Activated T-helper 1 cell treated with anti-CD3 and anti-CD28 coated beads, Interleukin-12 subunit alpha, Interleukin-12 subunit beta, Interleukin-2, Interleukin-4 antibody, amounts not matched to agents 30 ng/mL and 10 ng/mL and 1 ng/mL, durations not matched to agents 14 hours and 24 hours and 36 hours (primary cell): ENCODE measurements around the gene RARA. TPM values are rescaled to one million over a fixed set of nuclear protein-coding genes. Genes with fewer than 3 reads are reported as not detected.

Experiments
- DNase-seq: peaks from one replicate; pipeline ENCODE4 v3.0.0; 2021; ENCODE audit warnings: low spot score
- H3K27ac Mint-ChIP-seq: one replicate; pipeline ENCODE4 v1.8.0; 2021; ENCODE audit warnings: mild to moderate bottlenecking, mixed read lengths
- H3K27me3 Mint-ChIP-seq: one replicate; pipeline ENCODE4 v1.8.0; 2022; ENCODE audit warnings: mild to moderate bottlenecking, moderate library complexity, mixed read lengths; ENCODE audit not compliant: insufficient read depth
- H3K36me3 Mint-ChIP-seq: one replicate; pipeline ENCODE4 v1.8.0; 2021; ENCODE audit warnings: low read depth, mixed read lengths
- H3K4me1 Mint-ChIP-seq: one replicate; pipeline ENCODE4 v1.8.0; 2021; ENCODE audit warnings: low read depth, mixed read lengths
- H3K4me3 Mint-ChIP-seq: one replicate; pipeline ENCODE4 v1.8.0; 2021; ENCODE audit warnings: mild to moderate bottlenecking, moderate library complexity, mixed read lengths
- H3K9me3 Mint-ChIP-seq: one replicate; pipeline ENCODE4 v1.8.0; 2021; ENCODE audit warnings: mixed read lengths
- intact Hi-C: fragments of 100-400 bp; cut with micrococcal nuclease; formaldehyde crosslinking; loops from one replicate; pipeline ENCODE4 v1.15.1; 2024
- total RNA-seq: library from RNA; stranded (reverse); gene quantifications from 2 replicates; pipeline ENCODE4 v1.2.3, GENCODE V29; 2022

RARA gene
- total RNA-seq, 1 donor from 2014 or later: 19.9 TPM

- peak overlapping the region; percentile 80 for H3K27ac Mint-ChIP-seq
- H3K27me3 Mint-ChIP-seq: peaks cover 3% of the 10 kb centered on the region
- H3K9me3 Mint-ChIP-seq: no peaks in the 10 kb centered on the region
- DNase-seq: no peak
- no peaks in the 10 kb centered on the region for H3K36me3 Mint-ChIP-seq
- H3K4me3 Mint-ChIP-seq: peak overlapping the region; percentile 95
- peaks cover 90% of the 10 kb centered on the region for H3K4me1 Mint-ChIP-seq
- intact Hi-C loops: loop anchor here (5.0 to 10.0 kb wide), 2 partner anchors 549 to 1344 kb away; no protein-coding TSS in a partner anchor
Observed at GRCh38 chr17:40320756-40321523, 12.0 kb downstream of the RARA start.

- Mint-ChIP-seq H3K27me3 (peaks cover 3% of the 10 kb centered on the region), H3K9me3 (no peaks in the 10 kb centered on the region), H3K36me3 (no peaks in the 10 kb centered on the region), H3K4me1 (peaks cover 90% of the 10 kb centered on the region), H3K4me3 (peak overlapping the region; percentile 95), H3K27ac (peak overlapping the region; percentile 98)
- intact Hi-C loops: loop anchor here (5.0 to 10.0 kb wide), 2 partner anchors 549 to 1343 kb away; no protein-coding TSS in a partner anchor
- DNase-seq: no peak
Observed at GRCh38 chr17:40321524-40321929, 12.5 kb downstream of the RARA start.

DNA sequence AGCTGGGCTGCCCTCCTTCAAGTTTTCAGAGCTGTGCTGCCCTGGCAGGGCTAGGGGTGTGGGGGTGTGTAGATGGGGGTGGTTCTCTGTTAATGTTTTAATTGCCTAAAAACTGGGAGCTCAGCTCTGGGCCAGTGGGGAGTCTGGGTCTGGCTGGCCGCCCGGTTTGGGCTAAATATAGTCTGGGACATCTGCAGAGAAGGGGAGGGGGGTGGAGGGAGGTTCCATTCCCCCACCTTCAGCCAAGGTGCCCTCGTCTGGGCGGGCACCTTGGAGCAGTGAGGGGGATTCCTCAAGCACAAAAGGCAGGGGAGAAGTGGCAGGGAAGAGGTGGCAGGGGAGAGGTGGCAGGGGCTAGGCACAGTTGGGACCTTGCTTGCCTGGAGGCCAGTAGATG is 13.0 kb downstream of the RARA start:
- H3K27me3 Mint-ChIP-seq: peaks cover 3% of the 10 kb centered on the region

GRCh38 chr17:40322358-40323315 is 13.7 kb downstream of the RARA start:
- H3K27ac Mint-ChIP-seq: peak overlapping the region; percentile 98
- intact Hi-C loops: loop anchor here (1.0 to 10.0 kb wide), 10 partner anchors 19 to 1342 kb away; partner anchors contain the start of gene CDC6

More for the DNA sequence above, 13.0 kb downstream of the RARA start:
- Mint-ChIP-seq H3K36me3 (no peaks in the 10 kb centered on the region), H3K4me3 (peak overlapping the region; percentile 95), H3K9me3 (no peaks in the 10 kb centered on the region), H3K4me1 (peaks cover 94% of the 10 kb centered on the region), H3K27ac (peak overlapping the region; percentile 98)
- intact Hi-C loops: loop anchor here (1.0 to 10.0 kb wide), 8 partner anchors 19 to 1343 kb away; partner anchors contain the start of gene CDC6
- DNase-seq: no peak

GRCh38 chr17:40323391-40324381 is 14.7 kb downstream of the RARA start:
- no peaks in the 10 kb centered on the region for H3K9me3 Mint-ChIP-seq
- peak; percentile 36 for DNase-seq
- intact Hi-C loops: loop anchor here (1.0 to 10.0 kb wide), 7 partner anchors 95 to 1341 kb away; no protein-coding TSS in a partner anchor
- H3K36me3 Mint-ChIP-seq: peaks cover 2% of the 10 kb centered on the region
- H3K27ac Mint-ChIP-seq: peak overlapping the region; percentile 98
- no peaks in the 10 kb centered on the region for H3K27me3 Mint-ChIP-seq
- H3K4me1 Mint-ChIP-seq: peaks cover 95% of the 10 kb centered on the region
- H3K4me3 Mint-ChIP-seq: peak overlapping the region; percentile 95

More at GRCh38 chr17:40322358-40323315, 13.7 kb downstream of the RARA start:
- Mint-ChIP-seq H3K9me3 (no peaks in the 10 kb centered on the region), H3K4me1 (peaks cover 94% of the 10 kb centered on the region), H3K4me3 (peak overlapping the region; percentile 95), H3K36me3 (peaks cover 2% of the 10 kb centered on the region), H3K27me3 (no peaks in the 10 kb centered on the region)
- peak; percentile 89 for DNase-seq

DNA sequence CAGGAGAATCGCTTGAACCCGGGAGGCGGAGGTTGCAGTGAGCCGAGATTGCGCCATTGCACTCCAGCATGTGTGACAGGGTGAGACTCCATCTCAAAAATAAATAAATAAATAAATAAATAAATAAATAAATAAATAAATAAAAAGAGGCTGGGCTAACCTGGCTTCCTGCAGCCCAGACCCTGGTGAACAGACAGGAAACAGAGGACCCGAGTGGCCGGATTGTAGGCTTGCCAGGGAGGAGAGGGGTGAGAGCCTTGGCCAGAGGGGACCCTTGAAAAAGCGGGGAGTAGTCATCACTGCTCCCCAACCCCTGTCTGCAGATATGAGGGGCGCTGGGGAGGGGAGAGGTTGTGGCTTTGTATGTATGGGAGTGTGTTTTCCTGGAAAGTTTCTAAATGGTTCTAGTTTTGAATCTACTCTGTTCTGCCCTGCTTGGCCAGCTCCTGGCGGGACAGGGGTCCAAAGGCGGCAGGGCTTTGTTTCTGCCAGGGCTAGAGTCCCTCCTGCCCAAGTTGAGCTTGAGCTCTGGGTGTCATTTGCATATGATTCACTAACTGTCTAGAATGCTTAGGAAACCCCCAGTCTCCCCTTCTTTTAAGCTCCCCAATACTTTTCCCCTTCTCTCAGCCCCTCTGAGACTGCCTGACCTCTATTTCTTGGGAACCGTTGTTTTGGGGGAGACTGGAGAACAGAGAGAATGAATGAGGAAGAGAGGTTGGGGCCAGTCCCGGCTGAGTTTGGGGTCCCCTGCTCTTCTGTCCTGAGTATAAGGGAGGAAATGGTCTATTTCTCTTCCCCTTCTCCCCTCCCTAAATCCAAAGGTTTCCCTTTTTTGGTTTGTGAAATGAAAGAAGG is 16.4 kb downstream of the RARA start:
- H3K4me3 Mint-ChIP-seq: peak overlapping the region; percentile 73
- DNase-seq: peak; percentile 16

DNA sequence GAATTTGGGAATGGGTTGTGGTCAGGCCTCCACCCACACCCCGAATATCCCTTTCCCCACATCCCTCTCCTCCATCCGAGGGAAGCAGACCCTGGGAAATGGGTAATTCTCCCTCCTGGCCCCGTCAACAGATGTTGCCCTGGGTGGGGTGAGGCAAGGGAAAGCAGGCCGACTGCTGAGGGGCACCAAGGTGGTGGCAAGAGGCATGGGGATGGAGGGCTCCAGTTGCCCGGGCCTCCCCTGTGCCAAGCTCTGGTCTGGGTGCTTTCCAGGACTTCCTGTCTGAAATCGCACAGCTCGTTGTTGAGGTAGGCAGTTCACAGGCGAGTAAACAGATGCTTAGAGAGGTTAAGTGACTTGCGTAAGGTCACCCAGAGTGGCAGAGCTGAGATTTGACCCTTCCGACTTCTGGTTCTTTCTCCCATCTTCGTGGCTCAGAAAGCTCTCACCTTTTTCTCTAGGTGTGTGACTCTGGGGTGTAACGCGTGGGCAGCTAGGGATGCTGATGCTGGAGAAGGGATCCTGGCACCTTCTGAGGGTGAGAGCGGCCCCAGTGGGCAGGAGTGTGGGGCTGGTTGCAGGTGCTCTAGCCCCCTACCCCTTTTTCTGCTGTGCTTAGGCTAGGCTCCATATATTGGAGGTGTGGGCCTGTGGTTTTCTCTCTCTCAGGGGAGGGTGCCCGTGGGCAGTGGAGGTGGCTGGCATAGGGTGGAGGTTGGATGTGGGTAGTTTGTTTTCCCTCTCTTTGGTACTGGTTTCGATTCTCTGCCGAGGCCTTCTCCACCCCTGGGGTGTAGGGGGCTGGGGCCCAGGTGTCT is 17.2 kb downstream of the RARA start:
- peaks cover 7% of the 10 kb centered on the region for H3K36me3 Mint-ChIP-seq

More for the DNA sequence above, 16.4 kb downstream of the RARA start:
- intact Hi-C loops: loop anchor here (1.0 to 10.0 kb wide), 4 partner anchors 7 to 1339 kb away; no protein-coding TSS in a partner anchor
- no peaks in the 10 kb centered on the region for H3K9me3 Mint-ChIP-seq
- H3K4me1 Mint-ChIP-seq: peaks cover 92% of the 10 kb centered on the region
- H3K27me3 Mint-ChIP-seq: no peaks in the 10 kb centered on the region
- H3K27ac Mint-ChIP-seq: peak overlapping the region; percentile 95
- peaks cover 4% of the 10 kb centered on the region for H3K36me3 Mint-ChIP-seq

GRCh38 chr17:40326832-40327199 is 17.8 kb downstream of the RARA start:
- DNase-seq: no peak
- Mint-ChIP-seq H3K36me3 (peaks cover 10% of the 10 kb centered on the region), H3K4me1 (peaks cover 92% of the 10 kb centered on the region), H3K9me3 (no peaks in the 10 kb centered on the region), H3K27me3 (no peaks in the 10 kb centered on the region), H3K27ac (peak overlapping the region; percentile 95), H3K4me3 (peak overlapping the region; percentile 73)
- intact Hi-C loops: loop anchor here (1.0 to 10.0 kb wide), 3 partner anchors 9 to 1338 kb away; no protein-coding TSS in a partner anchor

More for the DNA sequence above, 17.2 kb downstream of the RARA start:
- Mint-ChIP-seq H3K27me3 (no peaks in the 10 kb centered on the region), H3K4me1 (peaks cover 92% of the 10 kb centered on the region), H3K4me3 (peak overlapping the region; percentile 73), H3K27ac (peak overlapping the region; percentile 95), H3K9me3 (no peaks in the 10 kb centered on the region)
- peak; percentile 41 for DNase-seq
- intact Hi-C loops: loop anchor here (1.0 to 10.0 kb wide), 3 partner anchors 8 to 1339 kb away; no protein-coding TSS in a partner anchor

- Mint-ChIP-seq H3K27ac (peak overlapping the region; percentile 95), H3K27me3 (no peaks in the 10 kb centered on the region), H3K4me3 (peak overlapping the region; percentile 73), H3K36me3 (peaks cover 10% of the 10 kb centered on the region), H3K4me1 (peaks cover 89% of the 10 kb centered on the region), H3K9me3 (no peaks in the 10 kb centered on the region)
- DNase-seq: no peak
- intact Hi-C loops: loop anchor here (2.0 to 10.0 kb wide), 2 partner anchors 32 to 1338 kb away; no protein-coding TSS in a partner anchor
Observed at GRCh38 chr17:40327244-40327729, 18.3 kb downstream of the RARA start.

- Mint-ChIP-seq H3K4me1 (peaks cover 89% of the 10 kb centered on the region), H3K27ac (peak overlapping the region; percentile 95), H3K36me3 (peaks cover 14% of the 10 kb centered on the region), H3K4me3 (peak overlapping the region; percentile 73), H3K27me3 (no peaks in the 10 kb centered on the region), H3K9me3 (no peaks in the 10 kb centered on the region)
- intact Hi-C loops: loop anchor here (2.0 to 10.0 kb wide), 2 partner anchors 31 to 1337 kb away; no protein-coding TSS in a partner anchor
- DNase-seq: no peak
Observed at GRCh38 chr17:40327735-40328385, 18.9 kb downstream of the RARA start.
